CD4-positive, alpha-beta T cell treated with Interleukin-21 for 1 hour (primary cell): ENCODE measurements around the gene WTAP.
"Not testable (repeated sequence)": the region's sequence is repeated elsewhere in the genome, so short reads cannot be mapped to it uniquely, and the experiment has no call there.

ENCODE experiments used
- DNase-seq: peaks from one replicate; pipeline ENCODE4 v3.0.0-alpha.2; 2020

WTAP gene

DNA sequence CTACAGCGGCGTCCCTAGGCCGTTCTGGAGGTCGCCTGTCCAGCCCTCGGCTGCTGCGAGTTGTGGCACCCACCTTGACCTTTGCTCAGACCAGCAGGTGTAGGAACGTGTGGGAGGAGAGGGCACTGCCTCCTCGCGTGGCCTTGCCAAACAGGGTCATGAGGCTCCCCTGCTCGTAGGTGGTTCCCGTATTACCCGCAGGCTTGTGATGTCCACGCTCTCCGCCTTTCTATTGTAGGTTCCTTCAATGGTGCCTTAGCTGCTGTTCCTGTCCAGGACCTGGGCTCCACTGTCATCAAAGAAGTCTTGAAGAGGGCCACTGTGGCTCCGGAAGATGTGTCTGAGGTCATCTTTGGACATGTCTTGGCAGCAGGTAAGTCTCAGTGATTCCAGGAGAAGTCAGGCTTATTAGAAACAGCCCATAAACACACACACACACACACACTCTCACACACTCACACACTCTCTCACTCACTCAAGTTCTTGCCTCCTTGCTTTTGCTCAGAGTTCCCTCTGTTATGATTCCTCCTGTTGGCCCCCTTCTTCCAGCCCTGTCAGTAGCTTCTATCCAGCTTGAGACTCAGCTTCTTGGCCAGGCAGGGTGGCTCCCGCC lies 35.5 kb downstream of the WTAP start:
- peak; percentile 68 for DNase-seq

DNA sequence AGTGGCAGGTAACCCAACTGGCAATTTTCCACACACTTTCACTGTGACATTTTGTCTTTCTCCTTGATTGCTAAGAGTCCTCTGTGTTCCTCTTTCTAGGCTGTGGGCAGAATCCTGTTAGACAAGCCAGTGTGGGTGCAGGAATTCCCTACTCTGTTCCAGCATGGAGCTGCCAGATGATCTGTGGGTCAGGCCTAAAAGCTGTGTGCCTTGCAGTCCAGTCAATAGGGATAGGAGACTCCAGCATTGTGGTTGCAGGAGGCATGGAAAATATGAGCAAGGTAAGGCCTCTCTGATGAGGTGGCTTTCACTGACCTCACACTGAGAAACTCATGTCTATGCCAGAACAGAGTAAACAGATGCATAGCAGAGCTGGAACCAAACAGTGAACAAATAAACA lies 39.6 kb downstream of the WTAP start:
- no peak for DNase-seq

DNA sequence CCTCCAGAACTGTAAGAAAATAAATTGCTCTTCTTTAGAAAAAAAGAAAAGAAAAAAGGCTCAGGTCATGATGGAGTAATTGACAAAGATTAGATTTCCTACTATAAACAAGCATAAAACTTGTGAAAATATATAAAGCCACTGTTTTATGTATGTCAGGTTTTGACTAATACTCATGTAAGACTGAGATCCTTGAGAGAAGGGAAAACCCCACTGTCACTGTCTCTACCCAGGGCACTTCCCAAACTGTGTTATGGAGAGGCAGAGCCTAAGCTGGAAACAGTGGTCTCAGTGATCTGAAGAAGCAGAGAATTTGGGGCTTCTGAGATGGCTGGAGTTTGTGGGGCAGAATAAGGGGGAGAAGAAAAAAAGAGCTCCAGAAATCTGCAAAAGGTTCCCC lies 42.2 kb downstream of the WTAP start:
- DNase-seq = no peak

DNA sequence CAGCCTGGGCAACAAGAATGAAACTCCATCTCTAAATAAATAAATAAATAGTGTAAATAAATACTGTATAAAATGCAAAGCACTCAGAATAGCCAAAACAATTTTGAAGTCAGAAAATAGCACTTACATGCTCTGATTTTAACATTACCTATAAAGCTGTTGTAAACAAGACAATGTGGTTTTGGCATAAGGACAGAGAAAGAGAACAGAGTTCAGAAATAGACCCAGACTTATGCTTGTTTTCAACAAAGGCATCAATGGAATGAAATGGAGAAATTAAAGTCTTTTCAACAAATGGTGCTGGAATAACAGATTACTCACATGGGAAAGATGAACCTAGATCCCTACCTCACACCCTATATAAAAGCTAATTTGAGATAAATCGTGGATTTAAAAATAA lies 44.9 kb downstream of the WTAP start:
- DNase-seq = no peak

DNA sequence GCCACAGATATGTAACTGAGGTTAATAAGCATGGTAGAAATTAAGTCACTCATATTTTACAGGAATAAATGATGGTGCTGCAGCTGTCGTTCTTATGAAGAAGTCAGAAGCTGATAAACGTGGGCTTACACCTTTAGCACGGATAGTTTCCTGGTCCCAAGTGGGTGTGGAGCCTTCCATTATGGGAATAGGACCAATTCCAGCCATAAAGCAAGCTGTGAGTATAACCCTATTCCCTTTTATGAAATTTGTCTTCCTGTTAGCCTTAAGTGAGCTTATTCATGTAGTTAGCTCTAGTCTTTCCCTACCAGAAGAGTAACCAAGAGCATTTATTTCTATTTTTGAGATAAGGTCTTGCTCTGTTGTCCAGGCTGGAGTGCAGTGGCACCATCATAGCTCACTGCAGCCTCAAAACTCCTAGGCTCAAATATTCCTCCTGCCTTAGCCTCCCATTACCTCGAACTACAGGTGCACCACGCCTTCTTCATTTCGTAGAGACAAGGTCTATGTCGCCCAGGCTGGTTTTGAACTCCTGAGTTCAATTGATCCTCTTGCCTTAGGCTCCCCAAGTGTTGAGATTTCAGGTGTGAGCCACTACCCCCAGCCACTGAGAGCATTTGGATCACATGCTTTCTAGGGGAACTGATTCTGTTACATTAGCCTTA lies 50.1 kb downstream of the WTAP start:
- DNase-seq = no peak

DNA sequence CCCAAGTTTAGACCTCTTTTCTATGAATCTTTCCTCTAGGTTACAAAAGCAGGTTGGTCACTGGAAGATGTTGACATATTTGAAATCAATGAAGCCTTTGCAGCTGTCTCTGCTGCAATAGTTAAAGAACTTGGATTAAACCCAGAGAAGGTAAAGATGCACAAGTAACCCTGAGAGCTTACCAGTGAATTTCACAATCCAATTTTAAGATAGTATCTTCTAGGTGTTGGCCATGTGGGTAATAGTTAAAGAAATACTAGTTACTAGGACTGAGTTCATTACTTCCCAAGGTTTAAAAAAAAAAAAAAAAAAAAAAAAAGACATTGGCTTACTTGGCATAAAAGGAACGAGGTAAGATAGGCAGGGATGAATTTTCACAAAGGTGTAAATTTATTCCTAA lies 50.8 kb downstream of the WTAP start:
- no peak for DNase-seq

DNA sequence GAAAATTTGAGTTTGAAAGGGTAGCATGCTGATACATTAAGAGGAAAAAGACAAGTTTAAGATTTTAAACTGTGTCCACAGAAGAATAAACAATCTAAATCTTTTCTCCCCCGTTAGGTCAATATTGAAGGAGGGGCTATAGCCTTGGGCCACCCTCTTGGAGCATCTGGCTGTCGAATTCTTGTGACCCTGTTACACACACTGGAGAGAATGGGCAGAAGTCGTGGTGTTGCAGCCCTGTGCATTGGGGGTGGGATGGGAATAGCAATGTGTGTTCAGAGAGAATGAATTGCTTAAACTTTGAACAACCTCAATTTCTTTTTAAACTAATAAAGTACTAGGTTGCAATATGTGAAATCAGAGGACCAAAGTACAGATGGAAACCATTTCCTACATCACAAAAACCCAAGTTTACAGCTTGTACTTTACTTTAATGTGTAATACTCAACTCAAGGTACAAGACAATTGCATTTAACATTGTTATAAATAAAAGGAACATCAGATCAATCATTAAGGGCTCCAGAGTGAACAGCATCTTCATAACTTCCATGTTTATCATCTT lies 51.3 kb downstream of the WTAP start:
- no peak for DNase-seq

DNA sequence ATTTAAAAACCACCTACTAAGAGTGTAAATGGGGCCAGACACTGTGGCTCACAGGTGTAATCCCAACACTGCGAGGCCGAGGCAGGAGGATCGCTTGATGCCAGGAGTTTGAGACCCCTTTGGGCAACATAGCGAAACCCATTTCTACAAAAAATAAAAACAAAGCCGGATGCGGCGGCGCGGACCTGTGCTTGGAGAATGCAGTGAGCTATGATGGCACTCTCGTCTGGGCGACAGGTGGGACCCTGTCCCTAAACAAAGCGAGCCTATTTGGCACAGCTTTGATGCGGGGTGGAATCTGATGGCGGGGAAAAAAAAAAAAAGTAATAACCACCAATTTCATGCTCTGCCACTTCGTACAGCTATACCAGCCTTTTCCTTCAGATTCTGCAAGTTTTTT lies 61.0 kb downstream of the WTAP start:
- no peak for DNase-seq

DNA sequence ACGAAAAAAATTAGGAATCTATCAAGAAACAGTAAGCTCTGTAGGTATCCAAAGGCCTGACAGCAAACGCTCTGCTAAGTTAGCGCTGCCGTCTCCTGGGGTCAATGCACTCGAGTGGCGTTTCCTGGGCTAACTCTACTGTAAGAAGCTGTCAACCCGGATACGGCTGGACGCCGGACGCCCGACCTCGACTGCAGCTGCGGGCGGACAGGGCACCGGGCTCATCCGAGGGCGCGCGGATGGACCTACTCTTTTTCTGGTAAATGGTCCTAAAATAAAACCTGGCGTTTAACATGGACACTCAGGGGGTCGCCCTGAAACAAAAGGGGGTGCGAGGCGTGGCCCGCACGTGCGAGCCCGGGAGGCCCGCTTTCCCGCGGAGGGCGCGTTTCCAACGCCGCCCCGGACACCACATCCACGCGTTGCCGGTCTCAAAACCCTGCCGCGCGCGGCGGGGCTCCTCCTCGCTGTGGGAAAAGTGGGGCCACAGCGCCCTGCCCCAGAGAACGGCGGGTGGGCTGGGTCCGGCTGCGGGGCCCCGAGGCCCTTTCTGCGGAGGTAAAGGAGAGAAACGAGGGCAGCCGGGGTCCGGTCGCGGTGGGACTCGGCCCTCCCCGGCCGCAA lies 61.6 kb downstream of the WTAP start:
- DNase-seq = peak; percentile 33

DNA sequence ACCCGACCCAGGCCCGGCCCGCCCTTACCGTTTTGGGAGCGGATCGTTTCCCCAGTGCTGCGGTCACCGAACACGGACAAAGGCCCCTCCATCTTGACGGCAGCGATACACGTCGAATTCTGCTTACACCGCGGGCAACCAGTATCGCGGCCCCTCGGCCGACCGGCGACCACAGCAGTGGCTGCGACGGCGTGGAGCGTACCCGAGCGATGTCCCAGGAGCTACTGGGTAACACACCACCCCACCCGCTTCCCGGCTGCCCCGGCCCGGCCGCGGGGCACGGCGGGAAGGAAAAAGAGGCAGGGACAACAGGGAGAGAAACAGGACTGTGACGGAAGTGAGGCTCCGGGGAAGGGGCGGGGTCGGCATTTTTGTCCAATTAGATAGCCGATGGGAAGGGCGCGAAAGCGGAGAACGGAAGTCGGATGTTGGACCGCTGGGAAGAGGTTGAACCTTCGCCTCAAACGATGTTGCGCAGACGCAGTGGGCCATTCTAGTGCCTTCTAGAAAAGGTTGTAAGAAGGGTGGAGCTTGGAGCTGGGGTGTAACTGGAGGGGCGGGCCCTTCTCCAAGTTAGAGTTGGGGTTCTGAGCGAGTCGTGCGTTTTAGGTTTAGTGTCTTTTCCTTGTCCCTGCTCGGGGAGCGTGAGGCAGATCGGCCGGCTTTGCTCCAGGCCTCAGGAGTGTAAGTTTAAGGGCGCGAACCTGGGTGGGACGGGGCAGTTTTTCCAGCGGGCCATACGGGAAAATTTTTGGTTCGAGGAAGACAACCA lies 62.3 kb downstream of the WTAP start, which contains the start of gene TCP1:
Gene TCP1, minus strand, starts transcription at position 226 of the 772 bp plus-strand sequence. Its CDS starts 134 bp downstream, at position 92.
- DNase-seq = peak; percentile 99

DNA sequence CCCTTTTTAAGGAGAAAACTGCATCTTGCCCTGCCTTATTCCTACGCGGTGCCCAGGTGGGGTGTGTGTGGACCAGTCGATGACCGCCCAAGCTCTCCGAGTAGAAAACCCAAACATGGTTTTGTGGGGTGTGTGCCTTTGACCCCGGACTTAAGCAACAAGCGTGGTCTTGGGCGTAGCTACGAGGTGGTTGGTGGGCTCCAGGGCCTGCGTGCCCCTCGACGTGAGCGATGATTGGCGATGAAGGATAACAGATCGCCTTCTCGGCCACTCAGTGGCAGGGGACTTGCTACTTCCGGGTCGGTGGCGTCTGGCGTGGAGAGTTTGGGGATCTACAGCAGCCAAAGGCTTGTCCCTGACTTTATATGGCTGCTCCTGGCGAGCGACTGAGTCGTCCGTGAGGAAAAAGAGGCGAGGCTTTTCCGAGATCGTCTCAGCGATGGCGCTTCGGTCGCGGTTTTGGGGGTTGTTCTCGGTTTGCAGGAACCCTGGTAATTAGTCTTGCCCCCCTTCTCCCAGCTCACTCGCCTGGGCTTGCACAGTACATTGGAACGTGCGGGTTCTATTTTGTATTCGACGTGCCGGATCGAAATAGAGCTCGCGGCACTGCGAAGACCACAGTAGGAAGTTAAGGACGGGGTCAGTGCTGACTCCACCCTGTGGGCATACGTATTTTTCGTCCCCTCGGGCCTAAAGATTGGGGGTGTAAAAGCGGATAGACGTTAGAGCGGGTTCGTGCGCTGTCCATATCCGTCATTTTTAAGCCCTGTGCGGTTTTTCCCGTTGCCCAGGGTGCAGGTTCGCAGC lies 63.0 kb downstream of the WTAP start, which contains the start of gene MRPL18:
Gene MRPL18, plus strand, starts transcription at position 319 of the 807 bp plus-strand sequence. Its CDS starts 121 bp downstream, at position 440.
- peak; percentile 91 for DNase-seq

DNA sequence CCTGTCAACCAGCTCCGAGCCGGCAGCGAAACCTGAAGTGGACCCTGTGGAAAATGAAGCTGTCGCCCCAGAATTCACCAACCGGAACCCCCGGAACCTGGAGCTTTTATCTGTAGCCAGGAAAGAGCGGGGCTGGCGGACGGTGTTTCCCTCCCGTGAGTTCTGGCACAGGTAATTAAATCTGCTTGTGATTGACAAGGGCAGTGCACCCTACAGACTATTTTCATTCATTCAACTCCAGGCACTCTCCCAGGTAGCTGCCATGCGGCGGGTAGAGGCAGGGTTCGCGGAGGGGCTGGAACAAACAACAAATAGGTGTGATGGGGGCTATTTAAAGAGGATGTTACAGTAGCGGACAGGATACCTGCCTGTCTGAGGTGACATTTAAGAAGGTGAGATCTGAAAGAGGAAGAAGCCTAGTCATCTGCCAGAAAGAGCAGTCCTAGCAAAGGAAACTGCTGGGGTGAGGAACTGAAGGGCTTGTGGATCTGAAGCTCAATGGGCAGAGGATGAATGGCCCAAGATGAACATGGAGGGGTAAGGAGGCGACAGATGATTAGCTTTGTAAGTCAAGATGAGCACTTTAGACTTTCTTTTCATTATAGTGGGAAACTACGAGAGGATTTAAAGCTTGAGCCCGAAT lies 63.8 kb downstream of the WTAP start:
- no peak for DNase-seq

DNA sequence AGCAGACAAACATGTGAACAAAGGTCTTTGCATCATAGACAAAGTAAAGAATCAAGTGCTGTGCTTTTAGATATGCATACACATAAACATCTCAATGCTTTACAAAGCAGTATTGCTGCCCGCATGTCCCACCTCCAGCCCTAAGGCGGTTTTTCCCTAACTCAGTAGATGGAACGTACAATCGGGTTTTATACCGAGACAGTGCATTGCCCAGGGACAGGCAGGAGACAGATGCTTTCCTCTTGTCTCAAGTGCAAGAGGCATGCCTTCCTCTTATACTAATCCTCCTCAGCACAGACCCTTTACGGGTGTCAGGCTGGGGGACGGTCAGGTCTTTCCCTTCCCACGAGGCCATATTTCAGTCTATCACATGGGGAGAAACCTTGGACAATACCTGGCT lies 67.7 kb downstream of the WTAP start:
- DNase-seq = not testable (repeated sequence)

DNA sequence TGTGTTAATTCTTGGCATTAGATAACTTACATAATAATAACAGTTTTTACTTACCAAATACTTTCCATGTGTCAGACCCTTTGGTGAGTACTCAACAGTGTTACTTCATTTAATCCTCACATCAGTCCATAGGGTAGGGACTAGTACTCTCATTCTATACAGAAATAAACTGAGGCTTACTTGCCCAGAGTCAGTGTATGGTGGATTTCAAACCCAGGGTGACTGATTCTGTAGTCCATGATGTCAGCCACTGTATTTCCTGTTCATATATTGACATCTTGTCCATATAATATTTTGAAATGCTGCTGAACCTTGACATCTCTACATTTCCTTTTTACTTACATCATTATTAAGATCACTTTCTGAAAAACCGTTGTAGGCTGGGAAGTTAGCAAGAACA lies 70.2 kb downstream of the WTAP start:
- no peak for DNase-seq

DNA sequence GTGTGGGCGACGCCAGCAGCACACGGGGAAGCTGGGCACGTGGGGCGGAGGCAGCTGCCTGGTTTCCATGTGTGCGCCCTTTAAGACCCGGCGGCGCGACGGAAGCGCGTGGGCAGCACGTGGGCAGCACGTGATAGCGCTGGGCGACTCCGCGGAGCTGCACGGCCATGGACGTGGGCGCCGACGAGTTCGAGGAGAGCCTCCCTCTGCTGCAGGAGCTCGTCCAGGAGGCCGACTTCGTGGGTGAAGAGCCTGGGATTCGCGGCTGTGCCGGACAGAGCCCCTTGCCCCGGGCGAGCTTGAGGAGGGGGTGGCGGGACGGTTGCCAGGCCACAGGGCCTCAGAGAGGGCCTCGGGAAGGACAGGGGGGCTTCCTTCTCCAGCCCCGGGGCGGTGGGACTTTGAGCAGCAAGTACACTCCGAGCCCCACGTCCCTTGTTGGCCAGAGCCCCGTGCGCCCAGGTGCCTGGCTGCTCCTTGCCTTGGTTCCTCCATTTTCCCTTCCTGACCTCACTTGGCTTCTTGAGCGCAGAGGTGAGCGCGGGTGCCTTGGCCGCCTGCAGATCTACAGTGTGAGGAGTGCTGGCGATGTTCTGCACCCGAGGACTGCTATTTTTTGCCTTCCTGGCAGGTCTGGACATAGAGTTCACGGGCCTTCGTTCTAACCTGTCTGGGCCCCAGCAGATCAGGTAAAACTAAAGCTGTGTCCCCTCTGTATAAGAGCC lies 73.0 kb downstream of the WTAP start, which contains the start of gene PNLDC1:
Gene PNLDC1, plus strand, starts transcription at position 136 of the 725 bp plus-strand sequence. Its CDS starts 32 bp downstream, at position 168.
- DNase-seq = no peak

DNA sequence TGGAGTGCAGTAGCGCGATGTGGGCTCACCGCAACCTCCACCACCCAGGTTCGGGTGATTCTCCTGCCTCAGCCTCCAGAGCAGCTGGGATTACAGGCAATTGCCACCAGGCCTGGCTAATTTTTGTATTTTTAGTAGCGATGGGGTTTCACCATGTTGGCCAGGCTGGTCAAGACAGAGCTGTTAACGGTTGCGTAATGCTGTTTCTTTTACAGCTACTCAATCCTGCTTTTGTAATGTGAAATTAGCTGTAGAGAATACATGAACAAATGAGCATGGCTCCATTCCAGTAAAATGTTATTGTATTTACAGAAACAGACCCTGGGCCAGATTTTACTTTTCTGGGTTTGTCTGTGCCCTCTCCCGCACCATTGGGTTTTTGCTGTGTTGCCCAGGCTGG lies 74.6 kb downstream of the WTAP start:
- DNase-seq = no peak

DNA sequence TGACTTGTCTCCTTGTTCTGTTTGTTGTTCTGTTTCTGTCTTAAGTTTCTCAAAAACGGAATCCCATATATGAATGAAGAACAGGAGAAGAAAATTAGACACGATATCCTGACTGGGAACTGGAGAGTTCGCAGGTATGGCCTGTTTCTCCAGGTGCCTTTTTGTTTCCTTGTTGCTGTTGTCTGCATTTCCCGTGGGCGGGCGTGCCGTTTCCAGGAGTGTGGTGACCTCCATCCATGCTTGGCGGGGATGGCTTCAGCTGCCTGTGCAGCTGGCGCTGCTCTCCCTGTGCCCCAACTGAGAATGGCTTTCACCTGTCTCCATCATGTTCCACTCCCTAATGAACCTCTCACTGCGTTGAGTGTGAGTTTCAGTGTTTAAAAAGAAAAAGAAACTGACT lies 77.2 kb downstream of the WTAP start:
- no peak for DNase-seq

DNA sequence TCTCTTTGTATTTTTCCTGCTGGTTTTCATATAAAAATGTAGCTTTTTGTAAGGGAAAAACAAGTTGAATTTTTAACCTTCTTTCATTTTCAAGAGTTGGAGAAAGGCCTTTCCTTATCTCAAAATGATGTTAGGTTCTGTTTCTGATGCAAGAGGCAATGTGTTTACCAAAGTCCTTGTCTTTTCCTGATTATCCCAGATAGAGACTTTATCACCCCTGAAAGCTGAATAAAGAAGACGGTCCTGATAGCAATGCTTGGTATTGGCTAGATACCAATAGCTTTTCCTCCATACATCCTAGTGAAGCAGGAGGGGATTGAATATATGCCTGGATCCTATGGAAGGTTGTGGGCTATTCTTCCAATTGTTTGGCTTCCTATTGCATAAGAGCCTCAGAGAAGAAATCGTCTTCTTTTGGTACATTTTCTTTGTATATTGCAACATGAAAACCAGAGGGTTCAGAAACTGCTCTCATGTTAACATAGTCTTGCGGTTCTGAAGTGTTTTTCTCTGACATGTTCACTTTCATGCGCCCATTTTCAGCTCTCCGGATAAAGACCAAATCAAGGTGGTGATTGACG lies 78.2 kb downstream of the WTAP start:
- DNase-seq = no peak
